PC-9 (cell line): ENCODE data around the gene RASL11B. TPM values are rescaled to one million over a fixed set of nuclear protein-coding genes. Genes with fewer than 3 reads are reported as not detected.
A peak's percentile ranks its signal among the peaks of the same experiment; 100 is the strongest.

Source experiments
- Bru-seq: library from RNA; stranded (reverse); fragments of 400-500 nt; gene quantifications from one replicate; lab custom pipeline; 2021; lab: Mats Ljungman, UMichigan
- BruChase-seq, 2 experiments: library from RNA; stranded (reverse); fragments of 400-500 nt; gene quantifications; one replicate each; lab custom pipeline; 2021; lab: Mats Ljungman, UMichigan
- BruUV-seq: library from RNA; stranded (reverse); fragments of 400-500 nt; replicated peaks from 2 replicates; lab custom pipeline; 2021; lab: Mats Ljungman, UMichigan
- CTCF ChIA-PET: fragments of 300-600 bp; sonication (Branson Sonifier 250); formaldehyde crosslinking; loops from one replicate; lab custom pipeline; 2022; ENCODE audit warnings: antibody characterized with exemption; lab: Charles Lee
- POLR2A ChIA-PET: fragments of 300-600 bp; sonication (Branson Sonifier 250); formaldehyde crosslinking; loops from one replicate; lab custom pipeline; 2022; ENCODE audit warnings: antibody characterized with exemption; ENCODE audit not compliant: unreplicated experiment; lab: Charles Lee
- DNase-seq, 2 experiments: peaks; one replicate each; pipeline versions ENCODE4 v3.0.0 to v3.0.0-alpha.2; 2015 to 2022; ENCODE audit warnings: mixed read lengths in 1 of 2
- H2AFZ ChIP-seq: fragments of 200-600 bp; sonication (generic); 2 replicates; pipeline ENCODE4 v1.8.1; 2017; ENCODE audit warnings: antibody characterized with exemption
- H3F3A ChIP-seq: fragments of 200-600 bp; sonication (generic); 2 replicates; pipeline ENCODE4 v1.8.1; 2017; ENCODE audit warnings: antibody characterized with exemption, mild to moderate bottlenecking, low read depth; ENCODE audit not compliant: insufficient read depth
- H3K27ac ChIP-seq: fragments of 200-600 bp; sonication (generic); 2 replicates; pipeline ENCODE4 v1.6.1; 2016; ENCODE audit warnings: mixed run types
- H3K27me3 ChIP-seq: fragments of 200-600 bp; sonication (generic); 2 replicates; pipeline ENCODE4 v1.6.1; 2016; ENCODE audit warnings: low read depth, mixed run types; ENCODE audit not compliant: insufficient read depth
- H3K36me3 ChIP-seq: fragments of 200-600 bp; sonication (generic); 2 replicates; pipeline ENCODE4 v1.6.1; 2016; ENCODE audit warnings: low read depth, mixed run types
- H3K4me1 ChIP-seq: fragments of 200-600 bp; sonication (generic); replicated peaks from 2 replicates; pipeline ENCODE4 v1.6.1; 2016; ENCODE audit warnings: mixed run types; ENCODE audit not compliant: insufficient read depth
- H3K4me2 ChIP-seq: fragments of 200-600 bp; sonication (generic); 2 replicates; pipeline ENCODE4 v1.6.1; 2017; ENCODE audit warnings: mixed run types
- H3K4me3 ChIP-seq: fragments of 200-600 bp; sonication (generic); 2 replicates; pipeline ENCODE4 v1.6.1; 2016; ENCODE audit warnings: mixed run types
- H3K79me2 ChIP-seq: fragments of 200-600 bp; sonication (generic); 2 replicates; pipeline ENCODE4 v1.6.1; 2017; ENCODE audit warnings: low read depth, mixed run types
- H3K9me2 ChIP-seq: fragments of 200-600 bp; sonication (generic); 2 replicates; pipeline ENCODE4 v1.8.1; 2017; ENCODE audit warnings: mild to moderate bottlenecking; ENCODE audit not compliant: insufficient read depth
- H3K9me3 ChIP-seq: fragments of 200-600 bp; sonication (generic); 2 replicates; pipeline ENCODE4 v1.8.1; 2016; ENCODE audit warnings: low read depth; ENCODE audit not compliant: insufficient read depth
- H4K20me1 ChIP-seq: fragments of 200-600 bp; sonication (generic); 2 replicates; pipeline ENCODE4 v1.8.1; 2017; ENCODE audit not compliant: insufficient read depth
- CTCF ChIP-seq: fragments of 200-600 bp; sonication (generic); conservative IDR thresholded peaks from 2 replicates; pipeline ENCODE4 v1.6.1; 2017; ENCODE audit warnings: mixed run types, antibody characterized with exemption, mild to moderate bottlenecking, moderate library complexity
- EZH2 ChIP-seq: fragments of 200-600 bp; sonication (generic); IDR thresholded peaks from 2 replicates; pipeline ENCODE4 v1.8.0; 2017; ENCODE audit warnings: antibody characterized with exemption, low read depth
- intact Hi-C: fragments of 100-400 bp; cut with micrococcal nuclease; formaldehyde crosslinking; loops from one replicate; pipeline ENCODE4 v1.10.0; 2022; ENCODE audit not compliant: unreplicated experiment
- long read RNA-seq: library from polyadenylated mRNA; stranded (forward); transcript quantifications from one replicate; pipeline ENCODE4 v2.0.0, GENCODE V29; 2022
- total RNA-seq: library from RNA; stranded (reverse); gene quantifications from 2 replicates; pipeline ENCODE4 v1.2.3, GENCODE V29; 2021

Gene RASL11B, protein sequence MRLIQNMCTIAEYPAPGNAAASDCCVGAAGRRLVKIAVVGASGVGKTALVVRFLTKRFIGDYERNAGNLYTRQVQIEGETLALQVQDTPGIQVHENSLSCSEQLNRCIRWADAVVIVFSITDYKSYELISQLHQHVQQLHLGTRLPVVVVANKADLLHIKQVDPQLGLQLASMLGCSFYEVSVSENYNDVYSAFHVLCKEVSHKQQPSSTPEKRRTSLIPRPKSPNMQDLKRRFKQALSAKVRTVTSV
- total RNA-seq (0.25 TPM in 1 of 2 replicates, not detected in the other), Bru-seq, nascent RNA (percentile 23 among the genes with signal in this experiment), BruChase-seq, experiment 1, labeled RNA remaining after a 2-hour chase (percentile 10 among the genes with signal in this experiment), BruChase-seq, experiment 2, labeled RNA remaining after a 6-hour chase (not detected)
- long read RNA-seq, result 0 reads

GRCh38 chr4:52861879-52862616, at the start of gene RASL11B:
Gene RASL11B (plus strand): TSS chr4:52862317. CDS start chr4:52862508, 191 bp downstream.
- Histone ChIP-seq H4K20me1 (no peaks in the 10 kb centered on the region), H3K4me2 (peak within 1 kb of the TSS; percentile 83), H3F3A (no peaks in the 10 kb centered on the region), H3K9me3 (no peaks in the 10 kb centered on the region; the same call in 1 of the 2 replicates), H3K9me2 (no peaks in the 10 kb centered on the region), H3K4me3 (peak within 1 kb of the TSS; percentile 56; the same call in 1 of the 2 replicates), H3K36me3 (no peaks in the 10 kb centered on the region), H3K4me1 (no peaks in the 10 kb centered on the region; the same call in 1 of the 2 replicates), H2AFZ (peak within 1 kb of the TSS; percentile 66), H3K27me3 (no peaks in the 10 kb centered on the region), H3K27ac (no peak within 1 kb of the TSS), H3K79me2 (no peaks in the 10 kb centered on the region)
- POLR2A ChIA-PET, result no interaction called here
- CTCF ChIA-PET, result interaction anchor here (0.6 kb wide), 1 partner anchor 24 kb away, joined by 16 read pairs; no protein-coding TSS in a partner anchor
- intact Hi-C loops, result no loop called here
- peak in 1 of 2 experiments; percentile 78 for DNase-seq
- no TSS peak for BruUV-seq
- no peak for TF ChIP-seq EZH2
- TF ChIP-seq CTCF, result no peak

DNA sequence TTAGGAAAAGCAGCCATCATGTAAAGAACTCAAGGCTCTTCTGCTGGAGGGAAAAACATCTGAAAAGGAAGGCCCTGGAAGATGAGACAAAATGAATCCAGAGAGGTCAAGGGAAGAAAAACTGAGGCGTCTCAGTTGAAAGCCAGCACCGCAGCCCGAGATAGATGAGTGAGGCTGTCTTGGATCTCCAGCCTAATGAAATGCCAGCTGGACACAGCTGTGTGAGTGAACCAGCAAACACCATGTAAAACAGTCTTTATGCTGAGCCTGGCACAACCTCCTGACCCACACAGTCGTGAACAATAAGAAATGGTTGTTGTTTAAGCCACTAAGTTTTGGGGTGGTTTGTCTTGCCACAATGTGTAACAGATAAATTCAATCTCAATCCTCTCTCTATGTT, 48.6 kb upstream of the RASL11B start:
- no peak overlapping the region for H2AFZ ChIP-seq
- no peaks in the 10 kb centered on the region for H3K79me2 ChIP-seq
- POLR2A ChIA-PET, result no interaction called here
- intact Hi-C loops, result no loop called here
- H3F3A ChIP-seq, result no peaks in the 10 kb centered on the region
- no peaks in the 10 kb centered on the region for H4K20me1 ChIP-seq
- CTCF ChIA-PET, result interaction anchor here (0.6 kb wide), 1 partner anchor 230 kb away, joined by 3 read pairs; no protein-coding TSS in a partner anchor
- no peaks in the 10 kb centered on the region for H3K9me3 ChIP-seq
- H3K4me2 ChIP-seq, result no peak overlapping the region
- no peaks in the 10 kb centered on the region for H3K9me2 ChIP-seq
- DNase-seq, result no peak
- H3K27ac ChIP-seq, result no peak overlapping the region
- no peaks in the 10 kb centered on the region for H3K27me3 ChIP-seq
- H3K4me3 ChIP-seq, result no peak overlapping the region
- H3K4me1 ChIP-seq, result no peaks in the 10 kb centered on the region
- no peaks in the 10 kb centered on the region for H3K36me3 ChIP-seq
- TF ChIP-seq CTCF (no peak), EZH2 (no peak)
- no TSS peak for BruUV-seq

GRCh38 chr4:52822583-52822971, 39.5 kb upstream of the RASL11B start:
- H3K79me2 ChIP-seq, result no peaks in the 10 kb centered on the region
- peaks cover 6% of the 10 kb centered on the region; the same call in 1 of the 2 replicates for H3K9me3 ChIP-seq
- no TSS peak for BruUV-seq
- H3K27ac ChIP-seq, result peak overlapping the region; percentile 59
- no peaks in the 10 kb centered on the region for H4K20me1 ChIP-seq
- peak overlapping the region; percentile 17 for H3K4me2 ChIP-seq
- intact Hi-C loops, result loop anchor here (2.0 kb wide), 2 partner anchors 16 to 92 kb away; no protein-coding TSS in a partner anchor
- no peak overlapping the region for H2AFZ ChIP-seq
- TF ChIP-seq EZH2, result no peak
- peaks cover 19% of the 10 kb centered on the region; the same call in 1 of the 2 replicates for H3F3A ChIP-seq
- H3K27me3 ChIP-seq, result no peaks in the 10 kb centered on the region
- CTCF ChIA-PET, result interaction anchor here (1.3 kb wide), 1 partner anchor 89 kb away, joined by 4 read pairs; no protein-coding TSS in a partner anchor
- no peak for DNase-seq
- H3K9me2 ChIP-seq, result no peaks in the 10 kb centered on the region
- POLR2A ChIA-PET, result interaction anchor here (0.6 to 1.0 kb wide), 5 partner anchors 15 to 751 kb away, joined by 3 to 13 read pairs (median 5); no protein-coding TSS in a partner anchor
- no peak overlapping the region for H3K4me3 ChIP-seq
- peaks cover 19% of the 10 kb centered on the region for H3K4me1 ChIP-seq
- H3K36me3 ChIP-seq, result no peaks in the 10 kb centered on the region
